Lower leg skin (tissue), 4 donors: ENCODE results near the gene SLC49A3. TPM values are rescaled to one million over a fixed set of nuclear protein-coding genes. Genes with fewer than 3 reads are reported as not detected.

Source experiments
- DNase-seq, 2 donors: peaks; one replicate each; pipeline ENCODE4 v3.0.0-alpha.2; 2019; ENCODE audit warnings: low spot score in 2 of 2
- H3K4me3 ChIP-seq: fragments of 200-600 bp; sonication (generic); 2 replicates; pipeline ENCODE4 v1.5.1; 2017; ENCODE audit warnings: mild to moderate bottlenecking, low read depth; ENCODE audit not compliant: poor library complexity, severe bottlenecking
- CTCF ChIP-seq, 3 donors: fragments of 450-650 bp; IDR thresholded peaks; one replicate each; pipeline ENCODE4 v1.5.1; 2016; ENCODE audit warnings: antibody characterized with exemption in 3 of 3, mild to moderate bottlenecking in 3 of 3, moderate library complexity in 2 of 3
- POLR2A ChIP-seq, 2 donors: fragments of 450-650 bp; IDR thresholded peaks; one replicate each; pipeline ENCODE4 v1.6.1; 2016 to 2017; ENCODE audit warnings: antibody characterized with exemption in 2 of 2, mild to moderate bottlenecking in 1 of 2, moderate library complexity in 1 of 2
- WGBS, 2 donors: methylation state at CpG; one replicate each; pipeline ENCODE4 v1.1.5; 2018; 5-methylcytosine and 5-hydroxymethylcytosine counted together
- intact Hi-C: fragments of 100-400 bp; cut with DNase I; formaldehyde crosslinking; loops from one replicate; pipeline ENCODE4 v1.15.0; 2023; ENCODE audit warnings: low total_unique reads
- total RNA-seq, 4 donors: library from RNA; depleted of rRNA; stranded (reverse); fragments of >200 nt; gene quantifications; one replicate each; pipeline ENCODE4 v1.1.0, GENCODE V29; 2016

SLC49A3 gene
- total RNA-seq, 4 donors from 2014 or later: 16.8 to 33.8 (median 22.7) TPM

- no peak for DNase-seq
- peak overlapping the region; percentile 13 for H3K4me3 ChIP-seq
- intact Hi-C loops: no loop called here
- TF ChIP-seq POLR2A (IDR thresholded peaks at IDR 0.05): no peak
- TF ChIP-seq CTCF (IDR thresholded peaks at IDR 0.05): no peak
- 61 to 71% methylated on average over 22 to 23 of the region's 26 CpGs for WGBS, 2 donors
Observed at GRCh38 chr4:687971-688853, 739 bp downstream of the SLC49A3 start.

- WGBS, 2 donors: 53 to 61% methylated on average over 23 to 29 of the region's 38 CpGs
- intact Hi-C loops: no loop called here
- TF ChIP-seq CTCF (IDR thresholded peaks at IDR 0.05) (no peak), POLR2A (IDR thresholded peaks at IDR 0.05) (no peak)
- peak overlapping the region; percentile 3 for H3K4me3 ChIP-seq
- peak; percentile 90 to 98 for DNase-seq
Observed at GRCh38 chr4:687048-687970, 1.6 kb downstream of the SLC49A3 start.

- WGBS, 2 donors: 93 to 96% methylated on average over 22 to 29 of the region's 31 CpGs
- H3K4me3 ChIP-seq: no peak overlapping the region
- intact Hi-C loops: no loop called here
- DNase-seq: no peak
- TF ChIP-seq CTCF (IDR thresholded peaks at IDR 0.05): no peak
- no peak for TF ChIP-seq POLR2A (IDR thresholded peaks at IDR 0.05)
Observed at GRCh38 chr4:686413-687040, 2.4 kb downstream of the SLC49A3 start.

DNA sequence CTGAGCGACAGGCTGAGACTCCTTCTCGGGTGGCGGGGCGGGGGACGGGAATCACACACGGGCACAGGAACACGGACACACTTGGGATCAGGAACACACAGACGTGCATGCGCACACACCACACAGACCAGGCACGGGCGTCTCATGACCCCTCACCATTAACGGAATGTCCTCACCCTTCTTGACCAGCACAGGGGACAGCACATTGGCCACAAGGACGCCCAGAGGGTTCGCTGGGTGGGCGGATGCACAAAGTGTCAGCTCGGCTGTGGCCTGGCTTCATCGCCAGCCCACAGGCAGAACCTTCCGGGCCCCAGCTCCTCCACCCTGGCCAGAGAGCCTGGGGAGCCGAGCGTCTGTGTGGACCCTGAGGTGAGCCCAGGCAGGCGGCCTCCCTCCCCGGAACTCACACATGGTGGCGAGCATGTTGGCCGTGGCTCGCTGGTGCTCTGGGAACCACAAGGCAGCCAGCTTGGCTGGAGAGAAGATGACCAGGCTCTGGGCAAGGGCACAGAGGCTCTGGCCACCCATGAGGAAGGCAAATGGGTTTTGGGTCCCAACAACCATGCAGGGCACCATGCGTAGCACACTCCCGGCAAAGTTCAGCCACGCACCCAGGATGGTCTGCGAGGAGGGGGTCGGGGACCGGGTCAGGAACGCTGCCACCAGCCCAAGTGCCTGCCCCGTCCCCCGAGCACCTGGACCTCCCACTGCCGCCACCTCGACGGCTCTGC is 3.1 kb downstream of the SLC49A3 start:
- DNase-seq: no peak
- H3K4me3 ChIP-seq: no peak overlapping the region
- WGBS, 2 donors: 93 to 96% methylated on average over 26 to 34 of the region's 37 CpGs
- intact Hi-C loops: no loop called here
- no peak for TF ChIP-seq POLR2A (IDR thresholded peaks at IDR 0.05)
- no peak for TF ChIP-seq CTCF (IDR thresholded peaks at IDR 0.05)
